CD4-positive, alpha-beta T cell (primary cell): ENCODE data around the gene SAPCD1. TPM values are rescaled to one million over a fixed set of nuclear protein-coding genes. Genes with fewer than 3 reads are reported as not detected.

Experiments
- ATAC-seq: fragments of 200-7000 bp; cut with Tn5 transposase; one replicate; pipeline ENCODE4 v1.10.0; 2022; ENCODE audit warnings: mild to moderate bottlenecking; ENCODE audit not compliant: poor library complexity
- CTCF ChIA-PET: fragments of 350-600 bp; sonication (Branson Sonifier 250); formaldehyde crosslinking; loops from one replicate; lab custom pipeline; 2021; ENCODE audit warnings: antibody characterized with exemption, inconsistent platforms; lab: Charles Lee
- POLR2A ChIA-PET: fragments of 350-600 bp; sonication (Branson Sonifier 250); formaldehyde crosslinking; loops from one replicate; lab custom pipeline; 2021; ENCODE audit warnings: antibody characterized with exemption, inconsistent platforms; lab: Charles Lee
- DNase-seq, 14 experiments: peaks; one replicate each; pipeline ENCODE4 v3.0.0-alpha.2; 2013 to 2020; ENCODE audit warnings: mixed read lengths in 2 of 14
- H3K27ac ChIP-seq, 2 donors: one replicate each; pipeline versions ENCODE4 v1.5.1 to v1.7.0; 2013; ENCODE audit warnings: low read length in 2 of 2, low read depth in 1 of 2, mild to moderate bottlenecking in 1 of 2
- H3K27me3 ChIP-seq, 2 experiments: 1 replicate in 1 of 2; 2 replicates in 1 of 2; pipeline versions ENCODE4 v1.6.1 to v1.7.0; 2013; ENCODE audit warnings: low read length in 2 of 2, control low read depth in 1 of 2, mild to moderate bottlenecking in 1 of 2, moderate library complexity in 1 of 2; ENCODE audit not compliant: insufficient read depth in 2 of 2, control insufficient read depth in 1 of 2
- H3K36me3 ChIP-seq: one replicate; pipeline ENCODE4 v1.6.1; 2013; ENCODE audit warnings: low read length, control low read depth; ENCODE audit not compliant: insufficient read depth
- H3K4me1 ChIP-seq: one replicate; pipeline ENCODE4 v1.6.1; 2013; ENCODE audit warnings: low read length, control low read depth; ENCODE audit not compliant: insufficient read depth
- H3K4me3 ChIP-seq: one replicate; pipeline ENCODE4 v1.5.1; 2013; ENCODE audit warnings: mild to moderate bottlenecking, low read length, moderate library complexity
- H3K9me3 ChIP-seq, 2 experiments: 1 replicate in 1 of 2; 2 replicates in 1 of 2; pipeline versions ENCODE4 v1.6.1 to v1.7.0; 2013; ENCODE audit warnings: low read length in 2 of 2, mild to moderate bottlenecking in 2 of 2, control low read depth in 1 of 2, moderate library complexity in 1 of 2; ENCODE audit not compliant: control insufficient read depth in 1 of 2, insufficient read depth in 1 of 2
- H3K27ac Mint-ChIP-seq: one replicate; pipeline ENCODE4 v1.8.0; 2020; ENCODE audit warnings: mixed read lengths
- H3K27me3 Mint-ChIP-seq: one replicate; pipeline ENCODE4 v1.8.0; 2021; ENCODE audit warnings: mixed read lengths
- H3K36me3 Mint-ChIP-seq: one replicate; pipeline ENCODE4 v1.8.0; 2021; ENCODE audit warnings: low read depth, mixed read lengths
- H3K4me1 Mint-ChIP-seq: one replicate; pipeline ENCODE4 v1.8.0; 2021; ENCODE audit warnings: low read depth, mixed read lengths
- H3K4me3 Mint-ChIP-seq: one replicate; pipeline ENCODE4 v1.8.0; 2020; ENCODE audit warnings: mild to moderate bottlenecking, mixed read lengths
- H3K9me3 Mint-ChIP-seq: one replicate; pipeline ENCODE4 v1.8.0; 2020; ENCODE audit warnings: mixed read lengths
- CTCF ChIP-seq: fragments of 200-600 bp; IDR thresholded peaks from one replicate; pipeline ENCODE4 v1.8.0; 2022; ENCODE audit warnings: antibody characterized with exemption, mild to moderate bottlenecking
- intact Hi-C, 2 experiments: fragments of 100-400 bp; cut with DNase I in 1 of 2; cut with micrococcal nuclease in 1 of 2; formaldehyde crosslinking; loops; one replicate each; pipeline versions ENCODE4 v1.15.1 to v1.9.0; 2023 to 2025; cut with DNase I, micrococcal nuclease
- total RNA-seq, 174 experiments: library from RNA in 2 of 174; stranded (reverse) in 2 of 174; gene quantifications; one replicate each; pipeline ENCODE4 v1.2.3 and lab custom pipeline; 2021 to 2026

The SAPCD1 gene
- total RNA-seq, 2 experiments from 2014 or later = 2.7 to 2.8 TPM

GRCh38 chr6:31732029-31732428 is 30.4 kb upstream of the SAPCD1 start:
- Histone ChIP-seq H3K4me3 (no peak overlapping the region), H3K27ac (no peak overlapping the region), H3K27me3 (no peaks in the 10 kb centered on the region), H3K36me3 (peaks cover 39% of the 10 kb centered on the region), H3K4me1 (peaks cover 73% of the 10 kb centered on the region), H3K9me3 (no peaks in the 10 kb centered on the region)
- intact Hi-C loops = no loop called here
- Mint-ChIP-seq H3K9me3 (no peaks in the 10 kb centered on the region), H3K4me1 (peaks cover 76% of the 10 kb centered on the region), H3K36me3 (peaks cover 65% of the 10 kb centered on the region), H3K27ac (peak overlapping the region; percentile 51), H3K27me3 (no peaks in the 10 kb centered on the region), H3K4me3 (peak overlapping the region; percentile 62)
- POLR2A ChIA-PET = interaction anchor here (0.8 to 1.8 kb wide), 3 partner anchors 29 to 96 kb away, joined by 3 to 6 read pairs (median 4); partner anchors contain the start of genes ABHD16A and HSPA1B
- CTCF ChIA-PET = interaction anchor here (0.9 kb wide), 1 partner anchor 59 kb away, joined by 3 read pairs; no protein-coding TSS in a partner anchor
- no peak for ATAC-seq
- no peak for DNase-seq
- TF ChIP-seq CTCF = no peak

DNA sequence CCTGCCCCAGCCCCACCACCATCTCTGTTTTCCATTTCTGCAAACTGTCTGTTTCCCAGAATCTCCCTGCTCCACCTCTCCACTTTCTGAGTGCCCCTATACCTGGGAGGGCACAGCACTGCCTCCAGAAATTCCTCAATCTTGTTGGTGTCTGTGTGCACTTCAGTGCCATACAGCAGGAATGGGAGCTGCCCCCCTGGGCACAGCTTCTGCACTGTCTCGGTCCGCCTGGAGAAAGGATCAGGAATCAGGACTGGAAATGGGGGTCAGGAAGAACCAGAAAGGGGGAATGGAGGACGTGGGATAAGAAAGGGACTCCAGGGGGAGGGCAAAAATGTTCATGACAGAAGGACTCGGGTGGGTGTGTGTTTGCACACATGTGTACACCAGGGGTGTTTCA is 28.7 kb upstream of the SAPCD1 start:
- Mint-ChIP-seq H3K36me3 (peaks cover 65% of the 10 kb centered on the region), H3K27ac (peak overlapping the region; percentile 85), H3K4me1 (peaks cover 83% of the 10 kb centered on the region), H3K27me3 (no peaks in the 10 kb centered on the region), H3K4me3 (peak overlapping the region; percentile 71), H3K9me3 (no peaks in the 10 kb centered on the region)
- peaks cover 73% of the 10 kb centered on the region for H3K4me1 ChIP-seq
- DNase-seq (no peak), ATAC-seq (no peak)
- CTCF ChIA-PET = interaction anchor here (2.0 kb wide), 1 partner anchor 36 kb away, joined by 4 read pairs; no protein-coding TSS in a partner anchor
- H3K9me3 ChIP-seq = no peaks in the 10 kb centered on the region
- TF ChIP-seq CTCF = no peak
- peaks cover 39% of the 10 kb centered on the region for H3K36me3 ChIP-seq
- no peak overlapping the region for H3K4me3 ChIP-seq
- H3K27ac ChIP-seq = peak overlapping the region; percentile 89 to 90
- POLR2A ChIA-PET = no interaction called here
- intact Hi-C loops = no loop called here
- H3K27me3 ChIP-seq = no peaks in the 10 kb centered on the region

DNA sequence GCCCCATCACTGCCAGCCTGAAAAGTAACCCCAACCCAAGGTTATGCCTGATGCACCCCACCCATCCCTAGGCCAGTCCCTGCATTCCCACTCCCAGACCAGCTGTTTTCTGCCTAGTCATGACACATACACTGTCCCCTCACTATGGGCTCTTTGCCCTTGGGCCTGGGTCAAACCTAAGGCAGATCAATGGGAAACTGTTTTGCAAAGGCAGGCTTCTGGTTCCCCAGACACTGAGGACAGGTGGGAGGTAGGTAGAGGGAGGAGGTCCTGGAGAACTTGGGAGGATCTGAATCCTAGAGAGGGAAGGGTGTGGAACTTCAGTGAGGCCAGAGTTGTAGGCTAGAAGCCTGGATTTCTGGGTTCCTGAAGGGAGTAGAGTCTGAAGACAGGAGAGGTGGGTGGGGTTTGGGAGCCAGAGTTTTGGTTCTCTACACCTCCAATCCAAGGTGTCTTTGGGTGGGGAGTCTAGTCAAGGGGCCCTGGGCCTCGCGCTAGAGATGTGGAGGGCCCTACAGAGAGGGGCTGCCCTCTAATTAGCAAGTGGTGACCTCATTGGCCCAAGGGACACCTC is 28.1 kb upstream of the SAPCD1 start:
- no peaks in the 10 kb centered on the region for H3K9me3 Mint-ChIP-seq
- no peaks in the 10 kb centered on the region for H3K27me3 ChIP-seq
- no peaks in the 10 kb centered on the region for H3K27me3 Mint-ChIP-seq
- H3K36me3 Mint-ChIP-seq = peaks cover 64% of the 10 kb centered on the region
- ATAC-seq = no peak
- peak overlapping the region; percentile 89 to 90 for H3K27ac ChIP-seq
- H3K4me3 ChIP-seq = peak overlapping the region; percentile 75
- peaks cover 84% of the 10 kb centered on the region for H3K4me1 Mint-ChIP-seq
- peaks cover 39% of the 10 kb centered on the region for H3K36me3 ChIP-seq
- no peaks in the 10 kb centered on the region for H3K9me3 ChIP-seq
- POLR2A ChIA-PET = interaction anchor here (0.5 to 1.9 kb wide), 3 partner anchors 80 to 1120 kb away, joined by 4 to 12 read pairs (median 5); partner anchors contain the start of genes HSPA1A and HSPA1L
- peak overlapping the region; percentile 90 for H3K4me3 Mint-ChIP-seq
- CTCF ChIA-PET = interaction anchor here (2.0 kb wide), 1 partner anchor 35 kb away, joined by 4 read pairs; no protein-coding TSS in a partner anchor
- H3K27ac Mint-ChIP-seq = peak overlapping the region; percentile 85
- H3K4me1 ChIP-seq = peaks cover 73% of the 10 kb centered on the region
- no peak for TF ChIP-seq CTCF
- intact Hi-C loops = no loop called here
- DNase-seq = no peak
